K562 (cell line): Measurements from ENCODE around the gene TM2D3. TPM values are rescaled to one million over a fixed set of nuclear protein-coding genes. Genes with fewer than 3 reads are reported as not detected.

ENCODE experiments used
- ATAC-seq: fragments of 200-7000 bp; cut with Tn5 transposase; 3 replicates; pipeline ENCODE4 v1.9.1; 2020; ENCODE audit warnings: moderate library complexity
- BruUV-seq: library from RNA; stranded (reverse); fragments of 400-500 nt; replicated peaks from 2 replicates; lab custom pipeline; 2021; lab: Mats Ljungman, UMichigan
- CTCF ChIA-PET: fragments of 300-600 bp; formaldehyde crosslinking; extraction: SDS; loops from one replicate; lab custom pipeline; 2021; ENCODE audit warnings: low intra/inter-chr PET ratio; lab: Yijun Ruan, JAX
- POLR2A ChIA-PET: fragments of 300-600, 350-650 bp; sonication (Branson Sonifier 250); formaldehyde crosslinking; extraction: SDS; loops from one replicate; lab custom pipeline; 2021; ENCODE audit warnings: antibody characterized with exemption, inconsistent platforms; lab: Yijun Ruan, JAX
- DNase-seq, 4 experiments: peaks; one replicate each; pipeline versions ENCODE4 v3.0.0 to v3.0.0-alpha.2; 2011 to 2018; ENCODE audit warnings: low spot score in 3 of 4, mixed read lengths in 3 of 4; ENCODE audit errors: extremely low read depth in 1 of 4
- FAIRE-seq: peaks from 2 replicates; lab custom pipeline; 2011; peaks lifted over from hg19 to GRCh38; lab: Jason Lieb, UNC
- H2AFZ ChIP-seq: 2 replicates; pipeline ENCODE4 v1.6.0; 2011; ENCODE audit warnings: low read depth, low read length, control low read depth, inconsistent platforms
- H3K27ac ChIP-seq: fragments of 200-600 bp; 3 replicates; pipeline ENCODE4 v1.8.0; 2011; ENCODE audit warnings: low read depth, mild to moderate bottlenecking, control low read depth, inconsistent platforms, low read length, moderate library complexity, mixed read lengths; ENCODE audit errors: extremely low read depth
- H3K27me3 ChIP-seq, 2 experiments: fragments of 300-600 bp in 1 of 2; 2 replicates in 1 of 2; 3 replicates in 1 of 2; pipeline versions ENCODE4 v1.6.0 to v1.8.0; 2011; ENCODE audit warnings: inconsistent platforms in 2 of 2, low read length in 2 of 2, mild to moderate bottlenecking in 1 of 2, mixed read lengths in 1 of 2, moderate library complexity in 1 of 2; ENCODE audit not compliant: control insufficient read depth in 2 of 2, insufficient read depth in 2 of 2
- H3K36me3 ChIP-seq: fragments of 300-600 bp; 3 replicates; pipeline ENCODE4 v1.8.0; 2011; ENCODE audit warnings: mild to moderate bottlenecking, low read length, inconsistent platforms; ENCODE audit not compliant: control insufficient read depth, insufficient read depth
- H3K4me1 ChIP-seq, 2 experiments: fragments of 200-600 bp in 1 of 2; replicated peaks in 1 of 2; 2 replicates in 1 of 2; 3 replicates in 1 of 2; pipeline versions ENCODE4 v1.5.1 to v1.8.0; 2011; ENCODE audit warnings: inconsistent platforms in 2 of 2, low read length in 2 of 2, mild to moderate bottlenecking in 1 of 2, mixed read lengths in 1 of 2, moderate library complexity in 1 of 2; ENCODE audit not compliant: control insufficient read depth in 2 of 2, insufficient read depth in 2 of 2
- H3K4me2 ChIP-seq: 2 replicates; pipeline ENCODE4 v1.6.1; 2011; ENCODE audit warnings: low read length, control low read depth, inconsistent platforms, mixed read lengths; ENCODE audit not compliant: insufficient read depth
- H3K4me3 ChIP-seq: fragments of 200-600 bp; sonication (generic), shearing (Covaris generic); 2 replicates; pipeline ENCODE4 v1.5.1; 2016; ENCODE audit warnings: control low read depth, inconsistent platforms
- H3K79me2 ChIP-seq: fragments of 200-600 bp; 3 replicates; pipeline ENCODE4 v1.8.0; 2011; ENCODE audit warnings: low read length, inconsistent platforms; ENCODE audit not compliant: control insufficient read depth, insufficient read depth
- H3K9ac ChIP-seq, 2 experiments: 2 replicates each; pipeline versions ENCODE4 v1.6.0 to v1.6.1; 2011; ENCODE audit warnings: low read depth in 2 of 2, low read length in 2 of 2, control low read depth in 1 of 2, inconsistent platforms in 1 of 2, mild to moderate bottlenecking in 1 of 2, mixed read lengths in 1 of 2; ENCODE audit not compliant: insufficient read depth in 1 of 2
- H3K9me1 ChIP-seq: one replicate; pipeline ENCODE4 v1.6.0; 2011; ENCODE audit warnings: inconsistent platforms, mild to moderate bottlenecking, low read length, moderate library complexity; ENCODE audit not compliant: control insufficient read depth, insufficient read depth
- H3K9me3 ChIP-seq: replicated peaks from 2 replicates; pipeline ENCODE4 v1.5.1; 2011; ENCODE audit warnings: low read depth, low read length, inconsistent platforms; ENCODE audit not compliant: control insufficient read depth, insufficient read depth
- H4K20me1 ChIP-seq: replicated peaks from 2 replicates; pipeline ENCODE4 v1.6.1; 2011; ENCODE audit warnings: low read length, inconsistent platforms, mixed read lengths; ENCODE audit not compliant: control insufficient read depth, insufficient read depth
- BHLHE40 ChIP-seq: IDR thresholded peaks from 2 replicates; pipeline ENCODE4 v1.6.1; 2011; ENCODE audit warnings: low read length, improper control_type of control experiment
- E2F6 ChIP-seq, 2 experiments: IDR thresholded peaks; 2 replicates each; pipeline ENCODE4 v1.6.1; 2011; ENCODE audit warnings: borderline replicate concordance in 1 of 2, control low read depth in 1 of 2, low read depth in 1 of 2, low read length in 1 of 2, mild to moderate bottlenecking in 1 of 2, mixed read lengths in 1 of 2, moderate library complexity in 1 of 2; ENCODE audit not compliant: insufficient read depth in 1 of 2, insufficient read length in 1 of 2, poor library complexity in 1 of 2, severe bottlenecking in 1 of 2; ENCODE audit errors: extremely low read depth in 1 of 2
- L3MBTL2 ChIP-seq: fragments of 450-650 bp; IDR thresholded peaks from 2 replicates; pipeline ENCODE4 v1.6.1; 2016; ENCODE audit warnings: mild to moderate bottlenecking, moderate library complexity
- NFIC ChIP-seq: fragments of 450-650 bp; IDR thresholded peaks from 2 replicates; pipeline ENCODE4 v1.6.1; 2017; ENCODE audit warnings: mild to moderate bottlenecking, inconsistent platforms
- NR3C1 ChIP-seq: sonication (generic); formaldehyde crosslinking; IDR thresholded peaks from 2 replicates; pipeline ENCODE4 v1.8.1; 2022; ENCODE audit warnings: missing genetic modification reagents
- RAD51 ChIP-seq: fragments of 450-650 bp; IDR thresholded peaks from 2 replicates; pipeline ENCODE4 v1.7.1; 2016; ENCODE audit warnings: low read depth, mild to moderate bottlenecking, borderline replicate concordance
- USF1 ChIP-seq: sonication (generic); formaldehyde crosslinking; IDR thresholded peaks from 2 replicates; pipeline ENCODE4 v1.9.0; 2022; ENCODE audit warnings: mild to moderate bottlenecking, missing genetic modification reagents
- USF2 ChIP-seq: sonication (generic); formaldehyde crosslinking; IDR thresholded peaks from 2 replicates; pipeline ENCODE4 v1.5.0; 2020; ENCODE audit warnings: missing genetic modification reagents
- ZC3H11A ChIP-seq: IDR thresholded peaks from 2 replicates; pipeline ENCODE4 v1.6.1; 2012; ENCODE audit warnings: low read depth, low read length, improper control_type of control experiment
- WGBS: fragments of 100-300 bp; shearing (Covaris generic); methylation state at CpG from one replicate; pipeline ENCODE4 v1.1.6; 2016; ENCODE audit warnings: low coverage, mixed read lengths; ENCODE audit not compliant: insufficient coverage; ENCODE audit errors: missing lambda C conversion rate; 5-methylcytosine and 5-hydroxymethylcytosine counted together
- in situ Hi-C: fragments of 300-500 bp; cut with MboI; formaldehyde crosslinking; loops from 4 replicates; pipeline ENCODE4 v1.15.0; 2018; ENCODE audit warnings: inconsistent platforms, mixed read lengths
- intact Hi-C: fragments of 100-400 bp; cut with micrococcal nuclease; formaldehyde crosslinking; loops from 2 replicates; pipeline ENCODE4 v1.14.2; 2022
- polyA plus RNA-seq, 8 experiments: library from polyadenylated mRNA; depleted of rRNA in 4 of 8; stranded (reverse) in 5 of 8; unstranded in 3 of 8; fragments of >200 nt; fragmentation: Nextera tagmentation in 2 of 8; fragmentation: Illumina TruSeq in 1 of 8; extraction: Ambion mirVana in 2 of 8; extraction: Trizol in 1 of 8; gene quantifications; 2 replicates each; pipeline versions ENCODE4 v1.2.1 to v1.2.3, GENCODE V29; 2011 to 2014; ENCODE audit warnings: inconsistent platforms in 1 of 8, missing spikeins in 1 of 8
- total RNA-seq, 7 experiments: library from RNA; depleted of rRNA in 6 of 7; stranded (reverse); fragments of >200 nt in 6 of 7; fragmentation: Illumina TruSeq in 2 of 7; extraction: Trizol in 2 of 7; gene quantifications; 2 replicates each; pipeline versions ENCODE4 v1.2.1 to v1.2.3, GENCODE V29; 2011 to 2021; ENCODE audit warnings: low replicate concordance in 1 of 7
- TF ChIP-seq, protein P1 (sequence below): fragments of 450-650 bp; formaldehyde crosslinking; IDR thresholded peaks from 2 replicates; pipeline ENCODE4 v1.4.0; 2020; ENCODE audit warnings: mild to moderate bottlenecking, mixed read lengths

Gene TM2D3
- total and polyA plus RNA-seq, 9 of the 15 experiments (the other 6 are each of a cell fraction or from before 2014, with no cell fraction given) = 16.5 to 67.9 (median 31.3) TPM

- Histone ChIP-seq H4K20me1 (no peaks in the 10 kb centered on the region), H2AFZ (0 out of 2 replicates have a peak overlapping the region, but pooled peaks have one; percentile 28), H3K9me1 (no peaks in the 10 kb centered on the region), H3K9me3 (no peaks in the 10 kb centered on the region), H3K4me3 (no peak overlapping the region), H3K4me2 (no peak overlapping the region), H3K9ac (0 out of 4 replicates have a peak overlapping the region, but pooled peaks of 1 of the 2 experiments have one; percentile 9), H3K79me2 (no peaks in the 10 kb centered on the region), H3K27ac (no peak overlapping the region), H3K27me3 (peaks cover 32 to 67% of the 10 kb centered on the region in 2 experiments), H3K4me1 (peaks cover 17 to 21% of the 10 kb centered on the region in 2 experiments; a peak in 4 of 5 replicates), H3K36me3 (no peaks in the 10 kb centered on the region)
- 3% methylated on average over 20 of the region's 20 CpGs for WGBS
- BruUV-seq = no TSS peak
- TF ChIP-seq RAD51 (peak; percentile 50; the same call in 1 of the 2 replicates), NFIC (peak; percentile 86), USF2 (CRISPR knock-in tag) (peak; percentile 71), BHLHE40 (peak; percentile 78), USF1 (peak; percentile 70), ZC3H11A (no peak), E2F6 (IDR thresholded peaks at IDR 0.05; ENCODE audit: borderline replicate concordance in 1 of 2, extremely low read depth in 1 of 2, insufficient read depth in 1 of 2, insufficient read length in 1 of 2, low read depth in 1 of 2, low read length in 1 of 2, poor library complexity in 1 of 2, severe bottlenecking in 1 of 2) (peak in 1 of 2 experiments; percentile 12), L3MBTL2 (0 out of 2 replicates have a peak, but pooled peaks have one; percentile 7), NR3C1 (CRISPR knock-in tag) (no peak)
- TF ChIP-seq, protein P1, sequence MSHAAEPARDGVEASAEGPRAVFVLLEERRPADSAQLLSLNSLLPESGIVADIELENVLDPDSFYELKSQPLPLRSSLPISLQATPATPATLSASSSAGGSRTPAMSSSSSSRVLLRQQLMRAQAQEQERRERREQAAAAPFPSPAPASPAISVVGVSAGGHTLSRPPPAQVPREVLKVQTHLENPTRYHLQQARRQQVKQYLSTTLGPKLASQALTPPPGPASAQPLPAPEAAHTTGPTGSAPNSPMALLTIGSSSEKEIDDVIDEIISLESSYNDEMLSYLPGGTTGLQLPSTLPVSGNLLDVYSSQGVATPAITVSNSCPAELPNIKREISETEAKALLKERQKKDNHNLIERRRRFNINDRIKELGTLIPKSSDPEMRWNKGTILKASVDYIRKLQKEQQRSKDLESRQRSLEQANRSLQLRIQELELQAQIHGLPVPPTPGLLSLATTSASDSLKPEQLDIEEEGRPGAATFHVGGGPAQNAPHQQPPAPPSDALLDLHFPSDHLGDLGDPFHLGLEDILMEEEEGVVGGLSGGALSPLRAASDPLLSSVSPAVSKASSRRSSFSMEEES (CRISPR knock-in tag) = peak; percentile 34
- FAIRE-seq (peak; percentile 54), ATAC-seq (no peak), DNase-seq (peak in 2 of 4 experiments; percentile 25 to 37)
- intact Hi-C loops (no loop called here), in situ Hi-C loops (no loop called here)
- POLR2A ChIA-PET = no interaction called here
- CTCF ChIA-PET = no interaction called here
Observed at GRCh38 chr15:101613130-101614000, 38.8 kb downstream of the TM2D3 start.
